K562 (cell line): Measurements from ENCODE around the gene LTBP4. TPM values are rescaled to one million over a fixed set of nuclear protein-coding genes. Genes with fewer than 3 reads are reported as not detected.

Experiments
- ATAC-seq: fragments of 200-7000 bp; cut with Tn5 transposase; 3 replicates; pipeline ENCODE4 v1.9.1; 2020; ENCODE audit warnings: moderate library complexity
- BruUV-seq: library from RNA; stranded (reverse); fragments of 400-500 nt; replicated peaks from 2 replicates; lab custom pipeline; 2021; lab: Mats Ljungman, UMichigan
- CTCF ChIA-PET: fragments of 300-600 bp; formaldehyde crosslinking; extraction: SDS; loops from one replicate; lab custom pipeline; 2021; ENCODE audit warnings: low intra/inter-chr PET ratio; lab: Yijun Ruan, JAX
- POLR2A ChIA-PET: fragments of 300-600, 350-650 bp; sonication (Branson Sonifier 250); formaldehyde crosslinking; extraction: SDS; loops from one replicate; lab custom pipeline; 2021; ENCODE audit warnings: antibody characterized with exemption, inconsistent platforms; lab: Yijun Ruan, JAX
- DNase-seq, 4 experiments: peaks; one replicate each; pipeline versions ENCODE4 v3.0.0 to v3.0.0-alpha.2; 2011 to 2018; ENCODE audit warnings: low spot score in 3 of 4, mixed read lengths in 3 of 4; ENCODE audit errors: extremely low read depth in 1 of 4
- FAIRE-seq: peaks from 2 replicates; lab custom pipeline; 2011; peaks lifted over from hg19 to GRCh38; lab: Jason Lieb, UNC
- H2AFZ ChIP-seq: 2 replicates; pipeline ENCODE4 v1.6.0; 2011; ENCODE audit warnings: low read depth, low read length, control low read depth, inconsistent platforms
- H3K27ac ChIP-seq: fragments of 200-600 bp; 3 replicates; pipeline ENCODE4 v1.8.0; 2011; ENCODE audit warnings: low read depth, mild to moderate bottlenecking, control low read depth, inconsistent platforms, low read length, moderate library complexity, mixed read lengths; ENCODE audit errors: extremely low read depth
- H3K27me3 ChIP-seq, 2 experiments: fragments of 300-600 bp in 1 of 2; 2 replicates in 1 of 2; 3 replicates in 1 of 2; pipeline versions ENCODE4 v1.6.0 to v1.8.0; 2011; ENCODE audit warnings: inconsistent platforms in 2 of 2, low read length in 2 of 2, mild to moderate bottlenecking in 1 of 2, mixed read lengths in 1 of 2, moderate library complexity in 1 of 2; ENCODE audit not compliant: control insufficient read depth in 2 of 2, insufficient read depth in 2 of 2
- H3K36me3 ChIP-seq: fragments of 300-600 bp; 3 replicates; pipeline ENCODE4 v1.8.0; 2011; ENCODE audit warnings: mild to moderate bottlenecking, low read length, inconsistent platforms; ENCODE audit not compliant: control insufficient read depth, insufficient read depth
- H3K4me1 ChIP-seq, 2 experiments: fragments of 200-600 bp in 1 of 2; replicated peaks in 1 of 2; 2 replicates in 1 of 2; 3 replicates in 1 of 2; pipeline versions ENCODE4 v1.5.1 to v1.8.0; 2011; ENCODE audit warnings: inconsistent platforms in 2 of 2, low read length in 2 of 2, mild to moderate bottlenecking in 1 of 2, mixed read lengths in 1 of 2, moderate library complexity in 1 of 2; ENCODE audit not compliant: control insufficient read depth in 2 of 2, insufficient read depth in 2 of 2
- H3K4me2 ChIP-seq: 2 replicates; pipeline ENCODE4 v1.6.1; 2011; ENCODE audit warnings: low read length, control low read depth, inconsistent platforms, mixed read lengths; ENCODE audit not compliant: insufficient read depth
- H3K4me3 ChIP-seq: fragments of 200-600 bp; sonication (generic), shearing (Covaris generic); 2 replicates; pipeline ENCODE4 v1.5.1; 2016; ENCODE audit warnings: control low read depth, inconsistent platforms
- H3K79me2 ChIP-seq: fragments of 200-600 bp; 3 replicates; pipeline ENCODE4 v1.8.0; 2011; ENCODE audit warnings: low read length, inconsistent platforms; ENCODE audit not compliant: control insufficient read depth, insufficient read depth
- H3K9ac ChIP-seq, 2 experiments: 2 replicates each; pipeline versions ENCODE4 v1.6.0 to v1.6.1; 2011; ENCODE audit warnings: low read depth in 2 of 2, low read length in 2 of 2, control low read depth in 1 of 2, inconsistent platforms in 1 of 2, mild to moderate bottlenecking in 1 of 2, mixed read lengths in 1 of 2; ENCODE audit not compliant: insufficient read depth in 1 of 2
- H3K9me1 ChIP-seq: one replicate; pipeline ENCODE4 v1.6.0; 2011; ENCODE audit warnings: inconsistent platforms, mild to moderate bottlenecking, low read length, moderate library complexity; ENCODE audit not compliant: control insufficient read depth, insufficient read depth
- H3K9me3 ChIP-seq: replicated peaks from 2 replicates; pipeline ENCODE4 v1.5.1; 2011; ENCODE audit warnings: low read depth, low read length, inconsistent platforms; ENCODE audit not compliant: control insufficient read depth, insufficient read depth
- H4K20me1 ChIP-seq: replicated peaks from 2 replicates; pipeline ENCODE4 v1.6.1; 2011; ENCODE audit warnings: low read length, inconsistent platforms, mixed read lengths; ENCODE audit not compliant: control insufficient read depth, insufficient read depth
- CBFA2T3 ChIP-seq: fragments of 450-650 bp; IDR thresholded peaks from 2 replicates; pipeline ENCODE4 v1.6.1; 2017
- COPS2 ChIP-seq: fragments of 450-650 bp; conservative IDR thresholded peaks from 2 replicates; pipeline ENCODE4 v1.6.1; 2016; ENCODE audit warnings: mild to moderate bottlenecking, moderate library complexity
- FOSL1 ChIP-seq: fragments of 200-800 bp; sonication (Bioruptor generic); conservative IDR thresholded peaks from 2 replicates; pipeline ENCODE4 v1.6.1; 2016; ENCODE audit warnings: missing genetic modification characterization, missing compliant biosample characterization
- MAFK ChIP-seq: IDR thresholded peaks from 2 replicates; pipeline ENCODE4 v1.6.1; 2011; ENCODE audit warnings: low read length, improper control_type of control experiment
- MLLT1 ChIP-seq, 2 experiments: fragments of 450-650 bp; IDR thresholded peaks; 2 replicates each; pipeline ENCODE4 v1.6.1; 2016
- PBX2 ChIP-seq, 2 experiments: IDR thresholded peaks in 1 of 2; conservative IDR thresholded peaks in 1 of 2; 2 replicates each; pipeline ENCODE4 v1.6.1; 2016; ENCODE audit warnings: low read depth in 2 of 2, mild to moderate bottlenecking in 1 of 2, missing compliant biosample characterization in 1 of 2, missing genetic modification characterization in 1 of 2, moderate library complexity in 1 of 2
- POLR2A ChIP-seq: fragments of 450-650 bp; conservative IDR thresholded peaks from 2 replicates; pipeline ENCODE4 v1.6.1; 2016
- TEAD4 ChIP-seq, 2 experiments: sonication (generic) in 1 of 2; formaldehyde crosslinking in 1 of 2; IDR thresholded peaks; 2 replicates each; pipeline versions ENCODE4 v1.6.1 to v1.8.0; 2012 to 2022; ENCODE audit warnings: borderline replicate concordance in 1 of 2, inconsistent platforms in 1 of 2, low read length in 1 of 2, mild to moderate bottlenecking in 1 of 2, missing genetic modification reagents in 1 of 2
- TRIM24 ChIP-seq, 2 experiments: fragments of 450-650 bp; IDR thresholded peaks; 2 replicates each; pipeline ENCODE4 v1.6.1; 2016
- ZBTB7A ChIP-seq: IDR thresholded peaks from 2 replicates; pipeline ENCODE4 v1.6.1; 2011; ENCODE audit warnings: low read depth, mild to moderate bottlenecking, low read length, moderate library complexity, borderline replicate concordance; ENCODE audit not compliant: control insufficient read depth
- WGBS: fragments of 100-300 bp; shearing (Covaris generic); methylation state at CpG from one replicate; pipeline ENCODE4 v1.1.6; 2016; ENCODE audit warnings: low coverage, mixed read lengths; ENCODE audit not compliant: insufficient coverage; ENCODE audit errors: missing lambda C conversion rate; 5-methylcytosine and 5-hydroxymethylcytosine counted together
- in situ Hi-C: fragments of 300-500 bp; cut with MboI; formaldehyde crosslinking; loops from 4 replicates; pipeline ENCODE4 v1.15.0; 2018; ENCODE audit warnings: inconsistent platforms, mixed read lengths
- intact Hi-C: fragments of 100-400 bp; cut with micrococcal nuclease; formaldehyde crosslinking; loops from 2 replicates; pipeline ENCODE4 v1.14.2; 2022
- polyA plus RNA-seq, 8 experiments: library from polyadenylated mRNA; depleted of rRNA in 4 of 8; stranded (reverse) in 5 of 8; unstranded in 3 of 8; fragments of >200 nt; fragmentation: Nextera tagmentation in 2 of 8; fragmentation: Illumina TruSeq in 1 of 8; extraction: Ambion mirVana in 2 of 8; extraction: Trizol in 1 of 8; gene quantifications; 2 replicates each; pipeline versions ENCODE4 v1.2.1 to v1.2.3, GENCODE V29; 2011 to 2014; ENCODE audit warnings: inconsistent platforms in 1 of 8, missing spikeins in 1 of 8
- total RNA-seq, 7 experiments: library from RNA; depleted of rRNA in 6 of 7; stranded (reverse); fragments of >200 nt in 6 of 7; fragmentation: Illumina TruSeq in 2 of 7; extraction: Trizol in 2 of 7; gene quantifications; 2 replicates each; pipeline versions ENCODE4 v1.2.1 to v1.2.3, GENCODE V29; 2011 to 2021; ENCODE audit warnings: low replicate concordance in 1 of 7
- TF ChIP-seq, protein P1 (sequence below): fragments of 450-650 bp; formaldehyde crosslinking; IDR thresholded peaks from 2 replicates; pipeline ENCODE4 v1.4.0; 2022; ENCODE audit warnings: mild to moderate bottlenecking, moderate library complexity
- TF ChIP-seq, protein P2 (sequence below): fragments of 450-650 bp; IDR thresholded peaks from 2 replicates; pipeline ENCODE4 v1.6.1; 2016; ENCODE audit warnings: antibody characterized with exemption

The LTBP4 gene
- total and polyA plus RNA-seq, 9 of the 15 experiments (the other 6 are each of a cell fraction or from before 2014, with no cell fraction given): 0.35 to 160 (median 31.6) TPM

GRCh38 chr19:40663695-40664692 is 62.8 kb downstream of the LTBP4 start:
- peak overlapping the region; percentile 94 for H3K27ac ChIP-seq
- no TSS peak for BruUV-seq
- DNase-seq (peak; percentile 84 to 90 (median 86)), FAIRE-seq (peak; percentile 88), ATAC-seq (peak; percentile 62)
- POLR2A ChIA-PET: interaction anchor here (0.6 to 2.4 kb wide), 17 partner anchors 10 to 456 kb away, joined by 3 to 13 read pairs (median 4); partner anchors contain the start of genes ACTMAP, COQ8B, ITPKC and NUMBL
- peaks cover 39 to 58% of the 10 kb centered on the region in 2 experiments for H3K4me1 ChIP-seq
- H3K9me1 ChIP-seq: no peaks in the 10 kb centered on the region
- H3K79me2 ChIP-seq: no peaks in the 10 kb centered on the region; the same call in 2 of the 3 replicates
- peak overlapping the region; percentile 92 for H2AFZ ChIP-seq
- in situ Hi-C loops (no loop called here), intact Hi-C loops (loop anchor here (1.0 to 5.0 kb wide), 4 partner anchors 78 to 480 kb away; no protein-coding TSS in a partner anchor)
- 26% methylated on average over 21 of the region's 24 CpGs for WGBS
- H4K20me1 ChIP-seq: no peaks in the 10 kb centered on the region
- CTCF ChIA-PET: interaction anchor here (0.6 to 2.5 kb wide), 4 partner anchors 34 to 598 kb away, joined by 3 to 21 read pairs (median 3); partner anchors contain the start of genes ACTMAP and SNRPA
- H3K27me3 ChIP-seq: no peaks in the 10 kb centered on the region
- peak overlapping the region; percentile 75 for H3K4me3 ChIP-seq
- peaks cover 5% of the 10 kb centered on the region for H3K9me3 ChIP-seq
- peaks cover 24% of the 10 kb centered on the region for H3K36me3 ChIP-seq
- H3K4me2 ChIP-seq: peak overlapping the region; percentile 87
- peak overlapping the region; percentile 78 to 95 for H3K9ac ChIP-seq
- peak; percentile 64; the same call in 1 of the 2 replicates for TF ChIP-seq POLR2A
- TF ChIP-seq CBFA2T3: peak; percentile 83
- TF ChIP-seq FOSL1 (tag): peak; percentile 91
- TF ChIP-seq TEAD4 (IDR thresholded peaks at IDR 0.05; ENCODE audit: low read length): peak; percentile 53; the same call in 1 of the 2 replicates
- no peak for TF ChIP-seq TEAD4 (CRISPR knock-in tag; IDR thresholded peaks at IDR 0.05; ENCODE audit: borderline replicate concordance)
- TF ChIP-seq, protein P1, sequence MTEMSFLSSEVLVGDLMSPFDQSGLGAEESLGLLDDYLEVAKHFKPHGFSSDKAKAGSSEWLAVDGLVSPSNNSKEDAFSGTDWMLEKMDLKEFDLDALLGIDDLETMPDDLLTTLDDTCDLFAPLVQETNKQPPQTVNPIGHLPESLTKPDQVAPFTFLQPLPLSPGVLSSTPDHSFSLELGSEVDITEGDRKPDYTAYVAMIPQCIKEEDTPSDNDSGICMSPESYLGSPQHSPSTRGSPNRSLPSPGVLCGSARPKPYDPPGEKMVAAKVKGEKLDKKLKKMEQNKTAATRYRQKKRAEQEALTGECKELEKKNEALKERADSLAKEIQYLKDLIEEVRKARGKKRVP (CRISPR knock-in tag): no peak
- peak in 1 of 2 experiments; percentile 27; a peak in 2 of 4 replicates for TF ChIP-seq TRIM24 (IDR thresholded peaks at IDR 0.05)
- peak in 1 of 2 experiments; percentile 42; a peak in 1 of 4 replicates for TF ChIP-seq MLLT1 (IDR thresholded peaks at IDR 0.05)
- TF ChIP-seq COPS2: no peak
- TF ChIP-seq MAFK: peak; percentile 19; the same call in 1 of the 2 replicates
- peak; percentile 87 for TF ChIP-seq ZBTB7A
- TF ChIP-seq, protein P2, sequence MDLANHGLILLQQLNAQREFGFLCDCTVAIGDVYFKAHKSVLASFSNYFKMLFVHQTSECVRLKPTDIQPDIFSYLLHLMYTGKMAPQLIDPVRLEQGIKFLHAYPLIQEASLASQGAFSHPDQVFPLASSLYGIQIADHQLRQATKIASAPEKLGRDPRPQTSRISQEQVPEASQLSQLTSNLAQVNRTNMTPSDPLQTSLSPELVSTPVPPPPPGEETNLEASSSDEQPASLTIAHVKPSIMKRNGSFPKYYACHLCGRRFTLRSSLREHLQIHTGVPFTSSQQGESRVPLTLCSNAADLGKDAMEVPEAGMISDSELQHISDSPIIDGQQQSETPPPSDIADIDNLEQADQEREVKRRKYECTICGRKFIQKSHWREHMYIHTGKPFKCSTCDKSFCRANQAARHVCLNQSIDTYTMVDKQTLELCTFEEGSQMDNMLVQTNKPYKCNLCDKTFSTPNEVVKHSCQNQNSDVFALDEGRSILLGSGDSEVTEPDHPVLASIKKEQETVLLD: peak; percentile 49; the same call in 1 of the 2 replicates
- no peak for TF ChIP-seq PBX2 (CRISPR knock-in tag; IDR thresholded peaks at IDR 0.05; ENCODE audit: low read depth)
- TF ChIP-seq PBX2 (tag; conservative IDR thresholded peaks at IDR 0.05; ENCODE audit: low read depth): no peak
